Upper lobe of left lung (tissue), 6 donors: ENCODE results near the gene CCDC127. TPM values are rescaled to one million over a fixed set of nuclear protein-coding genes. Genes with fewer than 3 reads are reported as not detected.

Experiments
- ATAC-seq, 2 donors: fragments of 200-7000 bp; cut with Tn5 transposase; one replicate each; pipeline ENCODE4 v1.9.1; 2022; ENCODE audit warnings: mild to moderate bottlenecking in 2 of 2, moderate library complexity in 2 of 2; ENCODE audit not compliant: low FRiP score in 2 of 2
- DNase-seq, 2 donors: peaks; one replicate each; pipeline ENCODE4 v3.0.0-alpha.2; 2019 to 2020
- H3K27ac ChIP-seq, 4 donors: fragments of 200-600 bp; sonication (generic); one replicate each; pipeline ENCODE4 v1.5.1; 2016 to 2019
- H3K27me3 ChIP-seq, 4 donors: fragments of 200-600 bp; sonication (generic); one replicate each; pipeline ENCODE4 v1.5.1; 2017 to 2019
- H3K36me3 ChIP-seq, 4 donors: fragments of 200-600 bp; sonication (generic); one replicate each; pipeline ENCODE4 v1.5.1; 2016 to 2019
- H3K4me1 ChIP-seq, 4 donors: fragments of 200-600 bp; sonication (generic); one replicate each; pipeline ENCODE4 v1.5.1; 2018 to 2019
- H3K4me3 ChIP-seq, 4 donors: fragments of 200-600 bp; sonication (generic); one replicate each; pipeline ENCODE4 v1.5.1; 2017 to 2019; ENCODE audit warnings: mild to moderate bottlenecking in 2 of 4, moderate library complexity in 1 of 4
- H3K9me3 ChIP-seq, 4 donors: fragments of 200-600 bp; sonication (generic); one replicate each; pipeline ENCODE4 v1.5.1; 2018 to 2019
- EP300 ChIP-seq, 4 donors: sonication (generic); formaldehyde crosslinking; IDR thresholded peaks; one replicate each; pipeline ENCODE4 v1.5.1; 2017; ENCODE audit warnings: antibody characterized with exemption in 4 of 4, control low read depth in 2 of 4
- POLR2A ChIP-seq, 4 donors: fragments of 450-650 bp; IDR thresholded peaks; one replicate each; pipeline ENCODE4 v1.5.1; 2016 to 2017; ENCODE audit warnings: antibody characterized with exemption in 4 of 4, mild to moderate bottlenecking in 2 of 4
- POLR2AphosphoS5 ChIP-seq, 2 donors: sonication (generic); formaldehyde crosslinking; IDR thresholded peaks; one replicate each; pipeline ENCODE4 v1.5.1; 2017; ENCODE audit warnings: antibody characterized with exemption in 2 of 2
- WGBS, 2 donors: methylation state at CpG; one replicate each; pipeline ENCODE4 v1.1.5; 2017 to 2018; 5-methylcytosine and 5-hydroxymethylcytosine counted together
- total RNA-seq, 6 donors: library from RNA; depleted of rRNA in 4 of 6; stranded (reverse); fragments of >200 nt in 4 of 6; gene quantifications; one replicate each; pipeline versions ENCODE4 v1.1.0 to v1.2.1, GENCODE V29; 2016 to 2021
- TF ChIP-seq, protein P1 (sequence below), 6 experiments: fragments of 450-650 bp in 4 of 6; fragments of 200-600 bp in 2 of 6; sonication (generic) in 2 of 6; IDR thresholded peaks; one replicate each; pipeline ENCODE4 v1.5.1; 2016 to 2019; ENCODE audit warnings: antibody characterized with exemption in 6 of 6
- donor health status: DM: no; HTN: no; CAD: no; lungs with moderate emphysema.
- donor health status: DM: no; HTN: yes; CAD: no; lungs with severe emphysema.

Gene CCDC127
- total RNA-seq, 6 donors from 2014 or later: 3.1 to 8.5 (median 4.8) TPM

DNA sequence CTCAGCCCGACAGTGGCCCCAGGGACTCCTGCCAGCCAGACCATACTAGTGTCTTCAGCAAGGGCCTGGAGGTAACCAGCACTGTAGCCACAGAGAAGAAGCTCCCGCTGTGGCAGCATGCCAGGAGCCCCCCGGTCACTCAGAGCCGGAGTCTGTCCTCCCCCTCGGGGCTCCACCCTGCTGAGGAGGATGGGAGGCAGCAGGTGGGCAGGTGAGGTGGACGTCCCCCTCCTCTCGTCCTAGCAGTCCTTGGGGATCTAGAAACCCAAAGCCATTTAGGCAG lies 54.7 kb downstream of the CCDC127 start:
- TF ChIP-seq POLR2A (IDR thresholded peaks at IDR 0.05): no peak
- no peak for TF ChIP-seq POLR2AphosphoS5 (IDR thresholded peaks at IDR 0.05)
- TF ChIP-seq, protein P1, sequence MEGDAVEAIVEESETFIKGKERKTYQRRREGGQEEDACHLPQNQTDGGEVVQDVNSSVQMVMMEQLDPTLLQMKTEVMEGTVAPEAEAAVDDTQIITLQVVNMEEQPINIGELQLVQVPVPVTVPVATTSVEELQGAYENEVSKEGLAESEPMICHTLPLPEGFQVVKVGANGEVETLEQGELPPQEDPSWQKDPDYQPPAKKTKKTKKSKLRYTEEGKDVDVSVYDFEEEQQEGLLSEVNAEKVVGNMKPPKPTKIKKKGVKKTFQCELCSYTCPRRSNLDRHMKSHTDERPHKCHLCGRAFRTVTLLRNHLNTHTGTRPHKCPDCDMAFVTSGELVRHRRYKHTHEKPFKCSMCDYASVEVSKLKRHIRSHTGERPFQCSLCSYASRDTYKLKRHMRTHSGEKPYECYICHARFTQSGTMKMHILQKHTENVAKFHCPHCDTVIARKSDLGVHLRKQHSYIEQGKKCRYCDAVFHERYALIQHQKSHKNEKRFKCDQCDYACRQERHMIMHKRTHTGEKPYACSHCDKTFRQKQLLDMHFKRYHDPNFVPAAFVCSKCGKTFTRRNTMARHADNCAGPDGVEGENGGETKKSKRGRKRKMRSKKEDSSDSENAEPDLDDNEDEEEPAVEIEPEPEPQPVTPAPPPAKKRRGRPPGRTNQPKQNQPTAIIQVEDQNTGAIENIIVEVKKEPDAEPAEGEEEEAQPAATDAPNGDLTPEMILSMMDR (IDR thresholded peaks at IDR 0.05): no peak
- TF ChIP-seq EP300 (IDR thresholded peaks at IDR 0.05): no peak
- ATAC-seq: peak in 1 of 2 donors; percentile 4
- H3K9me3 ChIP-seq: no peaks in the 10 kb centered on the region
- 80 to 92% methylated on average over 6 to 7 of the region's 7 CpGs for WGBS, 2 donors
- no peaks in the 10 kb centered on the region for H3K27me3 ChIP-seq
- no peaks in the 10 kb centered on the region for H3K36me3 ChIP-seq
- no peak overlapping the region for H3K4me3 ChIP-seq
- no peak for DNase-seq
- H3K27ac ChIP-seq: no peak overlapping the region
- H3K4me1 ChIP-seq: peaks cover 0 to 3% (median 0%) of the 10 kb centered on the region in 4 donors

DNA sequence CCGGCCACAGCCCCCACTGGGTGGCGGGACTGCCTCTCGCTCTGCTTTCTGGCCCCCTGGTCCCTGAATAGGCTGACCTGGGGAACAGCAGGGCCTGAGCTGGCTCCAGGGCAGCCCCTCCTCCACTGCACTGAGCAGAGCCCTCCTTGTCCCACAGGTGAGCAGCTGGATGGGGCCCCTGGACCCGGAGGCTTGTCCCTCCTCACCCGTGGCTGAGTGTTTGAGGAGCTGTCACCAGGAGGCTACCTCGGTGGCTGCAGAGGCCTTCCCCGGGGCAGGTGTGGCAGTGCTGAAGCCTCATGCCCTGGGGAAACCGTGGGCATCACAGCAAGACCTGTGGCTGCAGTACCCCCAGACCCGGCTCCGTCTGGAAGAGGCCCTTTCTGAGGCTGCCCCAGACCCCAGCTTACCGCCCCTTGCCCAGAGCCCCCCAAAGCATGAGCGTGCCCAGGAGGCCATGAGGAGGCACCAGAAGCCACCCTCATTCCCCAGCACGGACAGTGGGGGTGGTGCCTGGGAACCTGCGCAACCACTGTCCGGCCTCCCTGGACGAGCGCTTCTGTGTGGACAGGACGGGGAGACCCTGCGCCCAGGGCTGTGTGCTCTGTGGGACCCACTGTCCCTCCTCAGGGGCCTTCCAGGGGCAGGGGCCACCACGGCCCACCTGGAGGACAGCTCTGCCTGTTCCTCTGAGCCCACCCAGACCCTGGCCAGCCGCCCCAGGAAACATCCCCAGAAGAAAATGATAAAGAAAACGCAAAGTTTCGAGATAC lies 55.2 kb downstream of the CCDC127 start:
- Histone ChIP-seq H3K36me3 (no peaks in the 10 kb centered on the region), H3K27ac (no peak overlapping the region), H3K9me3 (no peaks in the 10 kb centered on the region), H3K4me3 (no peak overlapping the region), H3K4me1 (no peaks in the 10 kb centered on the region), H3K27me3 (no peaks in the 10 kb centered on the region)
- WGBS, 2 donors: 87 to 97% methylated on average over 11 to 19 of the region's 23 CpGs
- TF ChIP-seq EP300 (IDR thresholded peaks at IDR 0.05) (no peak), POLR2A (IDR thresholded peaks at IDR 0.05) (no peak), POLR2AphosphoS5 (IDR thresholded peaks at IDR 0.05) (no peak)
- DNase-seq: peak in 1 of 2 donors; percentile 17
- ATAC-seq: peak; percentile 23 to 37

DNA sequence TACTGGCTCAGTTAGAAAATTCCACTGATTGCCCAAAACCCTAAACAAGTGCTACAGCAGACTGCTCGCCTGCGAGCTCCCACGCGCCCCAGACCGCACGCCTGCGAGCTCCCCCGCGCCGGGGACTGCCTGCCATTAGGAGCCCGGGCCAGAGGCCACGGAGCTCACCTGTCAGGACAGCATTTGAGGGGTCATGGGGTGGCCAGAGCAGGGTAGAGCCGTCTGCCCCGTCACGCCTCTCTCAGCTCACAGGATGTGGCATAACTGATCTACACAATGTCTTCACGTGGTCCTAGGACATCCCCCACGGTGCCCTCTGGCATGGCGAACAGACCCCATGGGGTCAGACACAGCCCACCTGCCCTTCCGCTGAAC lies 55.8 kb downstream of the CCDC127 start:
- WGBS, 2 donors: 85 to 93% methylated on average over 12 to 13 of the region's 19 CpGs
- peak; percentile 24 to 25 for ATAC-seq
- DNase-seq: no peak

GRCh38 chr5:161803-162110 lies 56.2 kb downstream of the CCDC127 start:
- peak in 1 of 2 donors; percentile 25 for ATAC-seq

More for the DNA sequence above, 55.8 kb downstream of the CCDC127 start:
- Histone ChIP-seq H3K27ac (no peak overlapping the region), H3K9me3 (no peaks in the 10 kb centered on the region), H3K36me3 (no peaks in the 10 kb centered on the region), H3K4me3 (no peak overlapping the region), H3K27me3 (no peaks in the 10 kb centered on the region), H3K4me1 (no peaks in the 10 kb centered on the region)
- TF ChIP-seq POLR2A (IDR thresholded peaks at IDR 0.05): no peak

DNA sequence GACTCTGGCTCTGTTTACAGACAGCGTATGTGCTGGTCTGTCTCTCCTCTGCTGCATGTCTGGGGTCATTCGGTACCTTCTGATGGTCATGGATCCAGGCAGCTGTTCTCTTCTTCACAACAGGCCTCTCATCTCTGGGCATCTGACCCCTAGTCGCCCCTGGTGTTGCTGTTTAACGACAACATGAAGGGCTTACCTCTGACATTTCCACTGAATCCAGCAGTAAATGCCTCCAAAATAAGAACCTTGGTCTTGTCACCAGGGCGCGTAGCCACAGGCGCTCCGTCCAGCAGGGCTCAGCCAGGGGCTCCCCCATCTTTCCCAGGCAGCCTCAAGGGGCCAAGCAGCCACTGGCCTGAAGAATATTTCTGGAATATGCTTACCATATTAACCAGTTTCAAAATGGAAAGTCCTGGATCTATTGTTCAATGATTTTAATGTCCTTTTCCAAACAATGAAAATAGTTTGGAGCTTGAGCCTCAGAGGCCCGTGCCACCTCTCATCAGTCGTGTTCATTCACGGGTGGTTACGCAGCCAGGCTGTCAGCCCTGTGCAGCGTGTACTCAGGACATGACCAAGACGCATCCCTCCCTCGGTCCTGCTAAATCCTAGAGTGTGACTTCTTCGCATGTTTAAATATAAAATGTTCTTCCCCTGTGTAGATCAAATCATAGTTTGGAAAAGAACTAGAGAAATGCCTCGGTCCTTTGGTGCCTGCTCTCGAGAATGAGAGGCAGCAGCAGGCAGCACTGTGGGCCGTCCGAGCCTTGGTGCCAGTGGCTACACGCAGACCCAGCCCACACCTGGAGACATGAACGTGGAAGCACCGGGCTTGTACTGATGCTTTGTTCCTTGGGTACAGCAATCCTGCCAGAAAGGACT lies 56.8 kb downstream of the CCDC127 start:
- DNase-seq (peak in 1 of 2 donors; percentile 13), ATAC-seq (no peak)
- 88 to 90% methylated on average over 23 of the region's 23 CpGs for WGBS, 2 donors
- H3K27ac ChIP-seq: no peak overlapping the region
- no peaks in the 10 kb centered on the region for H3K27me3 ChIP-seq
- TF ChIP-seq EP300 (IDR thresholded peaks at IDR 0.05): no peak
- TF ChIP-seq POLR2AphosphoS5 (IDR thresholded peaks at IDR 0.05): no peak
- TF ChIP-seq POLR2A (IDR thresholded peaks at IDR 0.05): no peak
- TF ChIP-seq, protein P1 (IDR thresholded peaks at IDR 0.05): no peak
- no peaks in the 10 kb centered on the region for H3K36me3 ChIP-seq
- H3K4me3 ChIP-seq: no peak overlapping the region
- H3K9me3 ChIP-seq: no peaks in the 10 kb centered on the region
- no peaks in the 10 kb centered on the region for H3K4me1 ChIP-seq

More at GRCh38 chr5:161803-162110, 56.2 kb downstream of the CCDC127 start:
- no peaks in the 10 kb centered on the region for H3K27me3 ChIP-seq
- no peaks in the 10 kb centered on the region for H3K4me1 ChIP-seq
- H3K9me3 ChIP-seq: no peaks in the 10 kb centered on the region
- H3K36me3 ChIP-seq: no peaks in the 10 kb centered on the region
- DNase-seq: peak in 1 of 2 donors; percentile 16
- no peak overlapping the region for H3K4me3 ChIP-seq
- TF ChIP-seq, protein P1 (IDR thresholded peaks at IDR 0.05): no peak
- TF ChIP-seq POLR2A (IDR thresholded peaks at IDR 0.05) (no peak), POLR2AphosphoS5 (IDR thresholded peaks at IDR 0.05) (no peak), EP300 (IDR thresholded peaks at IDR 0.05) (no peak)
- no peak overlapping the region for H3K27ac ChIP-seq
- WGBS, 2 donors: 90% methylated on average over 17 of the region's 17 CpGs
